ENCODE measurements around the gene NNT. TPM values are rescaled to one million over a fixed set of nuclear protein-coding genes. Genes with fewer than 3 reads are reported as not detected.

NNT gene
- total and polyA plus RNA-seq, 8 donors, result 8.7 to 127 (median 17.5) TPM

Other genes with a start within 250 kb of the NNT start
- gene CCL28, start 190.8 kb upstream of the NNT start, total RNA-seq, result 10 to 100 TPM in 1 of 5 donors, 1 to 10 TPM in 2, under 1 TPM in 1, not detected in 1; 0.45 to 23.3 (median 7.4) TPM
- gene CCL28, start 190.8 kb upstream of the NNT start, polyA plus RNA-seq, result 10 to 100 TPM in 1 of 3 donors, 1 to 10 TPM in 2; 7.1 to 11.0 (median 8.9) TPM
- gene TMEM267, start 119.3 kb upstream of the NNT start, total RNA-seq, result 10 to 100 TPM in 3 of 5 donors, 1 to 10 TPM in 2; 1.7 to 51.3 (median 11.1) TPM
- 1 to 10 TPM; 4.4 to 8.8 (median 5.3) TPM for gene TMEM267, start 119.3 kb upstream of the NNT start, polyA plus RNA-seq
- gene C5orf34, start 88.0 kb upstream of the NNT start, total RNA-seq, result 1 to 10 TPM in 4 of 5 donors, not detected in 1; 1.2 to 7.2 (median 2.9) TPM
- 1 to 10 TPM in 1 of 3 donors, under 1 TPM in 1, not detected in 1; 1.00 to 1.5 TPM for gene C5orf34, start 88.0 kb upstream of the NNT start, polyA plus RNA-seq
- gene PAIP1, start 46.1 kb upstream of the NNT start, total RNA-seq, result 10 to 100 TPM in 4 of 5 donors, 1 to 10 TPM in 1; 3.8 to 93.6 (median 42.5) TPM
- 10 to 100 TPM; 43.3 to 68.6 (median 58.3) TPM for gene PAIP1, start 46.1 kb upstream of the NNT start, polyA plus RNA-seq